Measurements from ENCODE around the gene IFT172. TPM values are rescaled to one million over a fixed set of nuclear protein-coding genes. Genes with fewer than 3 reads are reported as not detected.

IFT172 gene
- total RNA-seq, 2 donors from 2014 or later, result 30.1 to 31.3 TPM

DNA sequence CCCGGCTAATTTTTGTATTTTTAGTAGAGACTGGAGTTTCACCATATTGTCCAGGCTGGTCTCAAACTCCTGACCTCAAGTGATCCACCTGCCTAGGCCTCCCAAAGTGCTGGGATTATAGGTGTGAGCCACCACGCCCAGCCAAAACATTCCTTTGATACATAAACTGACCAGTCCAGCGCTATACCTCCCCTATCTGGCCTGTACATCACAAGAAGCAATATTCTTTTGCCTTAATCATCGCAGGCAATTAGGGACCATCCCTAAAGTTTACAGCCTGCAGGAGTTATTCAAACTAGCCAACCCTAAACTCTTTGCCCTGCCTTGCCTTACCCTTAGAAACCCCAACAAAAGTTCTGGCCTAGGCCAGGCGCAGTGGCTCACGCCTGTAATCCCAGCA, 73.4 kb downstream of the IFT172 start:
- Mint-ChIP-seq H3K36me3 (ENCODE audit: low read depth) (no peaks in the 10 kb centered on the region), H3K4me3 (no peak overlapping the region), H3K9me3 (peaks cover 2% of the 10 kb centered on the region), H3K4me1 (no peaks in the 10 kb centered on the region), H3K27ac (no peak overlapping the region), H3K27me3 (ENCODE audit: insufficient read depth) (peaks cover 1% of the 10 kb centered on the region)
- WGBS, 2 experiments (ENCODE audit: insufficient coverage in 1 of 2, insufficient read length in 1 of 2), result 90 to 93% methylated on average over 6 of the region's 6 CpGs
- Histone ChIP-seq H3K36me3 (ENCODE audit: control insufficient read depth, insufficient read depth, low read length) (no peaks in the 10 kb centered on the region), H3K4me1 (ENCODE audit: control insufficient read depth, insufficient read depth, low read length) (no peaks in the 10 kb centered on the region), H3K27me3 (ENCODE audit: control insufficient read depth, insufficient read depth, low read length, poor library complexity, severe bottlenecking) (peaks cover 9% of the 10 kb centered on the region), H3K9ac (ENCODE audit: extremely low read depth, low read length, poor library complexity, severe bottlenecking) (no peak overlapping the region), H3K4me3 (ENCODE audit: low read length) (no peak overlapping the region), H3K9me3 (ENCODE audit: control insufficient read depth, low read length) (no peaks in the 10 kb centered on the region), H3K27ac (ENCODE audit: low read depth, low read length) (no peak overlapping the region)
- DNase-seq, result no peak
- TF ChIP-seq, protein P1, sequence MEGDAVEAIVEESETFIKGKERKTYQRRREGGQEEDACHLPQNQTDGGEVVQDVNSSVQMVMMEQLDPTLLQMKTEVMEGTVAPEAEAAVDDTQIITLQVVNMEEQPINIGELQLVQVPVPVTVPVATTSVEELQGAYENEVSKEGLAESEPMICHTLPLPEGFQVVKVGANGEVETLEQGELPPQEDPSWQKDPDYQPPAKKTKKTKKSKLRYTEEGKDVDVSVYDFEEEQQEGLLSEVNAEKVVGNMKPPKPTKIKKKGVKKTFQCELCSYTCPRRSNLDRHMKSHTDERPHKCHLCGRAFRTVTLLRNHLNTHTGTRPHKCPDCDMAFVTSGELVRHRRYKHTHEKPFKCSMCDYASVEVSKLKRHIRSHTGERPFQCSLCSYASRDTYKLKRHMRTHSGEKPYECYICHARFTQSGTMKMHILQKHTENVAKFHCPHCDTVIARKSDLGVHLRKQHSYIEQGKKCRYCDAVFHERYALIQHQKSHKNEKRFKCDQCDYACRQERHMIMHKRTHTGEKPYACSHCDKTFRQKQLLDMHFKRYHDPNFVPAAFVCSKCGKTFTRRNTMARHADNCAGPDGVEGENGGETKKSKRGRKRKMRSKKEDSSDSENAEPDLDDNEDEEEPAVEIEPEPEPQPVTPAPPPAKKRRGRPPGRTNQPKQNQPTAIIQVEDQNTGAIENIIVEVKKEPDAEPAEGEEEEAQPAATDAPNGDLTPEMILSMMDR (conservative IDR thresholded peaks at IDR 0.05), result no peak

DNA sequence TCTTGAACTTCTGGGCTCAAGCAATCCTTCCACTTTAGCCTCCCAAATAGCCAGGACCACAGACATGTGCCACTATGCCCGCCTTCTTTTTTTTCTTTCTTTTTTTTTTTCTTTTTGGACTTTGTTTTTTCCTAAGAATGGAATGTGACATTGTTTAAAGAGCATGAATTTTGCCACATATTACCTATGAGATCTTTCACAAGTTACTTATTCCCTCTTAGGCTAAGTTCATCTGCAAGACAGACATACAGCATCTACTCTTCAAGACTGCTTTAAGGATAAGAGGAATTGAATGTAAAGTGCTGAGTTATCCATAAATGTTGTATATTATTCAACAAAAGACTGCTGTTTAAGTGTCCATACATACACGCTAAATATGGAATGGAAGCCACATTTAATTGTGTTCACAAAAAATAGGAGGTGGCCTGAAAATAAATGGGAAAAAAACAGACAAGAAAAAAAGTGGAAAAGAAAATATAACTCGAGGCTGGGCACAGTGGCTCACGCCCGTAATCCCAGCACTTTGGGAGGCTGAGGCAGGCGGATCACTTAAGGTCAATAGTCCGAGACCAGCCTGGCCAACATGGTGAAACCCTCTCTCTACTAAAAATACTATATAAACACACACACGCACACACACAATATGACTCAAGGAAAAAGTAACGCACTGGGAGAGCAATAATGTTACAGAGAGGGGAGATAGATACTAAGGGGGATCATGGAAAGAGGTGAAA, 77.0 kb downstream of the IFT172 start:
- H3K27ac Mint-ChIP-seq, result no peak overlapping the region
- no peak overlapping the region for H3K4me3 Mint-ChIP-seq

DNA sequence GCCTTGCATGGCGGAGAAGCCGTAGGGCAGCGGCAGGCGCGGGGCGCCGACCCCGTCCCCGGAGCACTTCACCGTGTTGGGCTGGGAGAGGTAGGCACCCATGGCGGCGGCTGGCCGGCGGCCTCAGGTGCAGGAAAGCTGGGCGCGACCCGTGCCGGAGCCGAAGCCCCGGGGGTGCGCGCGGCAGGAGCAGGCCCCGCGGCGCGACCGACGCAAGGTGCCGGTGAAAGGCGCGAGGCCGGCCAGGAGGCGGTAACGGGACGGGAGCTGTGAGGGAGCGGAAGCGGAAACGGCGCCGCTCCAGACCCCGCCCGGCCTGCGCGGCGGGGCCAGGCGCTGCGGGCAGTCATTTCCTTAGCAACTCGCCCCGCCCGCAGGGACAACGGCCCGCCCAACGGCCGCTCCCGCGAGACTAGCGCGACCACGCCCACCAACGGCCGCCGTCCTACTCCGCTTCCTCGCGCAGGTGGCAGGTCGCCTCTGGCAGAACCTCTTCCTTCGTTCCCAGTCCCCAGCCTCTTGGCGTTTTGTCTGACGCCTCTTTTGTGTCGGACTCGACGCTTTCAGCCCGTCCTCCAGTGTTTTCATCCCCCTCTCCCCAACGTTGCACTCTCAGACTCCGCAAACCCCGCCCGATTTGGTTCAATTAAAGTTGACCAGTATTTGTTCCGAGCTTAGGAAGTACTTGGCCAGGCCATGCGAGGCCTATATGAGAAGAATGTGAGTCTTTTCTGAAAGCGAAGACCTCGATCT, 80.0 kb downstream of the IFT172 start, which contains the start of gene PPM1G:
TSS of gene PPM1G (minus strand) at position 271 of the 753 bp plus-strand sequence. CDS start at position 102, 169 bp downstream.
- Mint-ChIP-seq H3K36me3 (ENCODE audit: low read depth) (peaks cover 20% of the 10 kb centered on the region), H3K9me3 (peaks cover 7% of the 10 kb centered on the region), H3K27me3 (ENCODE audit: insufficient read depth) (peaks cover 1% of the 10 kb centered on the region), H3K4me1 (peaks cover 12% of the 10 kb centered on the region), H3K27ac (peak within 1 kb of the TSS; percentile 84), H3K4me3 (peak within 1 kb of the TSS; percentile 78)
- Histone ChIP-seq H3K4me3 (ENCODE audit: low read length) (peak within 1 kb of the TSS; percentile 94), H3K27ac (ENCODE audit: low read depth, low read length) (peak within 1 kb of the TSS; percentile 84), H3K9ac (ENCODE audit: extremely low read depth, low read length, poor library complexity, severe bottlenecking) (peak within 1 kb of the TSS; percentile 80), H3K4me1 (ENCODE audit: control insufficient read depth, insufficient read depth, low read length) (no peaks in the 10 kb centered on the region), H3K27me3 (ENCODE audit: control insufficient read depth, insufficient read depth, low read length, poor library complexity, severe bottlenecking) (peaks cover 9% of the 10 kb centered on the region), H3K9me3 (ENCODE audit: control insufficient read depth, low read length) (no peaks in the 10 kb centered on the region), H3K36me3 (ENCODE audit: control insufficient read depth, insufficient read depth, low read length) (peaks cover 13% of the 10 kb centered on the region)
- TF ChIP-seq, protein P1 (conservative IDR thresholded peaks at IDR 0.05), result no peak
- peak; percentile 98 for DNase-seq
- 4 to 5% methylated on average over 51 to 82 of the region's 82 CpGs for WGBS, 2 experiments (ENCODE audit: insufficient coverage in 1 of 2, insufficient read length in 1 of 2)

More for the DNA sequence above, 77.0 kb downstream of the IFT172 start:
- Histone ChIP-seq H3K9me3 (ENCODE audit: control insufficient read depth, low read length) (no peaks in the 10 kb centered on the region), H3K9ac (ENCODE audit: extremely low read depth, low read length, poor library complexity, severe bottlenecking) (no peak overlapping the region), H3K27ac (ENCODE audit: low read depth, low read length) (no peak overlapping the region), H3K4me1 (ENCODE audit: control insufficient read depth, insufficient read depth, low read length) (no peaks in the 10 kb centered on the region), H3K36me3 (ENCODE audit: control insufficient read depth, insufficient read depth, low read length) (no peaks in the 10 kb centered on the region), H3K27me3 (ENCODE audit: control insufficient read depth, insufficient read depth, low read length, poor library complexity, severe bottlenecking) (peaks cover 9% of the 10 kb centered on the region), H3K4me3 (ENCODE audit: low read length) (no peak overlapping the region)
- H3K27me3 Mint-ChIP-seq (ENCODE audit: insufficient read depth), result peaks cover 1% of the 10 kb centered on the region
- H3K9me3 Mint-ChIP-seq, result peaks cover 7% of the 10 kb centered on the region
- H3K4me1 Mint-ChIP-seq, result peaks cover 3% of the 10 kb centered on the region
- TF ChIP-seq, protein P1 (conservative IDR thresholded peaks at IDR 0.05), result no peak
- peaks cover 2% of the 10 kb centered on the region for H3K36me3 Mint-ChIP-seq (ENCODE audit: low read depth)
- WGBS, 2 experiments (ENCODE audit: insufficient coverage in 1 of 2, insufficient read length in 1 of 2), result 81 to 92% methylated on average over 6 to 7 of the region's 9 CpGs
- no peak for DNase-seq
